Hematopoietic multipotent progenitor cell treated with erythropoietin and hydrocortisone succinate and interleukin-3 and kit ligand, for 17 days (in vitro differentiated cells): ENCODE measurements around the gene CNTF.

Experiments
- DNase-seq: peaks from one replicate; pipeline ENCODE4 v3.0.0-alpha.2; 2015; ENCODE audit warnings: low spot score

The CNTF gene

DNA sequence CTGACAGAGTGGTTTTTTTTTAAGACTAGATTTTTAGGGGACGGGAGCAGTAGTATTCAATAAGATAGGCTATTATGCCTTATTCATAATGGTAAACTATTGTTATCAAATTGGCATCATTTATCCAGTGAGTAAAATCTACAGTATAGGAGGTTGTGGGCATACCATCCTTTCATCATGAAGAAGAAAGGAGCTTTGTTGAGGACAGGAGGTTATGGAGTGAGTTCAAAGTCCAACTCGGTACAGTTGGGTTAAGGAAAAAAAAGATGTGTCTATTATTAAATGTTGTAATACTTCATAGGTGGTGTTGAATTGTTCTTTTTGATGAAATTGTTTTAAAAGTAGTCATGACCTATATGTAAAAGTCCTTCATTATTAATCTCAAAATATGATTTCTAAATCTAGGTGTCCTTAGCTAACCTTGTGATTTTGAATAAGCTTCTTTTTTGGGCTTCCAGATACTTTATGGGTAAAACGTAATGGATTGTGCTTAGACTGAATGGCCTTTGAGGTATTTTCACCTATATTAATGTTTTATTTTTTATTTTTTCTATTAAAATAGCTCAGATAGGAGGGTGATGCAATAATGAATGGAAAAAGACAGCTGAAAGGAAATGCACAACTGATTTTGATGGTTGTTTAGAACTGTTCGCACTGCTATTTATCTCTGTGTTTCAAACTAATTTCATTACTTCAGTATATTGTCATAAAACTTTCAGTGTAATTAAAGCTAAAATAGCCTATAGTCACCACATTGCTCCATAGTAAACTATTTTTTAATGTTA, 15.3 kb upstream of the CNTF start:
- DNase-seq = no peak

- DNase-seq = no peak
Observed at GRCh38 chr11:58608331-58608730, 14.1 kb upstream of the CNTF start.

DNA sequence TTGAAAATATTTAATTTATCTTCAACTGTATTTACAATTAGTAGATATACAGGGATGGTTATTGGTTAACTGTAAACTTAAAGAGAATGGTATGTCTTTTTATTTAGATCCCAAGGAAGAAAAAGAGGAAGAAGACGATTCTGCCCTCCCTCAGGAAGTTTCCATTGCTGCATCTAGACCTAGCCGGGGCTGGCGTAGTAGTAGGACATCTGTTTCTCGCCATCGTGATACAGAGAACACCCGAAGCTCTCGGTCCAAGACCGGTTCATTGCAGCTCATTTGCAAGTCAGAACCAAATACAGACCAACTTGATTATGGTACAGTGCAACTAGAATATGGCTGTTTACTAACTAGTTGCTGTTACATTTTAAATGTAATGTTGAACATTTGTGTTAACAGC, 12.7 kb upstream of the CNTF start:
- no peak for DNase-seq

DNA sequence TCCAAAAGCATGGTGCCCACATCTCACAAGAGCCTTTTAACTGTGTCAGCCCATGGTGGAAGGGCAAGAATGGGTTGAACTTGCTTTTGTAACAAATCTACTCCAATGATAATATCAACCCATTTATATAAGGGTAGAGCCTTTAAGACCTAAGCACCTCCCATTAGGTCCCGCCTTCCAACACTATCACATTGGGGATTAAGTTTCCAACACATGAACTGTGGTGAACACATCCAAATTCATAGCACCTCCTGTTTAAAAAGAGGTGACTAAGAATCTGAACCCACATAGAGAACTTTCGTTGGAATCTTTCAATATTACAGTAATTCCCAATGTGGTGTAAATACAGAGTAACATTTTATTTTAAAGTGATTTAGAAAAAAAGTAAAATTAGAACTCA, 9.2 kb upstream of the CNTF start:
- DNase-seq = no peak

DNA sequence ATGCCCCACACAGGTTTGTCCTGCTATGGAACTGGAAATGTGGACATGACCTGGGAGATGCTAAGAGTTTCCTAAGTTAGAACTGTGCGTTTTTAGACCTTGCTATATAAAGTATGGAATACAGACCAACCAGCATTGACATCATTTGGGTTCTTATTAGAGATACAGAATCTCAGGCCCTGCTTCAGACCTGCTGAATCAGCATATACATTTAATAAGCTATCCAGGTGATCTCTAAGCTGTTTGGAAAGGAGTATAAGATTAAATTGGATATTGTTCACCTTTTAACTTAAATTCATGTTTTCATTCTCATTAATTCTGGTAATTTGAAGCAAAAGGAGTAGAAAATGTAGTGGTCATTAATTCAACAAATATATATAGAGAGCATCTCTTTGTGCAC, 6.9 kb upstream of the CNTF start:
- no peak for DNase-seq

DNA sequence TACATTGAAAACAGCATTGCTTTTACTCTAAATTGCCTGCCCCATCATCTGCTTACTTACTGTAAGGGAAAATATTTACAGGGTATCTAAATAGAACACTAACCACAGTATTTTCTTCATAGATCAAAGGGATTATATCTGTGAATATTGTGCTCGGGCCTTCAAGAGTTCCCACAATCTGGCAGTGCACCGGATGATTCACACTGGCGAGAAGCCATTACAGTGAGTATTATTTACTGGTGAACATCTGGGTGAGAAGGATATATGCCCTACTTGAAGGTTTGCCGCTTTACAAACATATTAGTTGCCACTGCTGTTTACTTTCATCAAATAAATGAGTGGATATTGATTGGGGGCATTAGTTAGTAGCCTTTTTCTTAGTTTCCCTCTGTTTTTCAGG, 5.9 kb upstream of the CNTF start:
- peak; percentile 76 for DNase-seq

DNA sequence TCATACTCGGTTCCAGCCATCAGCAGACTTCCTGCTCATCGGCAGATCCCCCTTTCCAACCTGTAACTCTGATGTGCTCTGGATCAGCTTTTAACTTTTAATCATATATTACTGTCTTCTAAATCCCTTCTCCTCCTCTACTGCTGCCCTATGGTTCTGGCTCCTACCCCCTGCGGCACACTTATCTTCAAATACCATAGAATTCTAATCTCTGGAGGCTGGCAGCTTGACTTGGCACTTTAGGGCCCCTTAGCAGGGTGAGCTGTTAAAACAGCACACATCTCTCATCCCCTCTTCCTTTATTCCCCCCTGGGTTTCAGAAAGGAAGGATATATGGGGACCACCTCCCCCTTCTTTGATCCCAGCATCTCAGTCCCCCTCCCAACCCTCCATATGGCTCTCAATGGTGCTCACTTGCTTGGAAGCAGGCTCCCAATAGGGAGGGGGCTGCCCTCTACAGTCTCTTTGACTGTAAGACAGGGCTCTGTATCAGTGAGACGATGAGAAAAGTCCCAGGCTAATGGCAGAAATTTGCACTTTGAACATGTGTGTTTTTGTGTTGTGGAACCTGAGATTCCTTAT, 4.4 kb upstream of the CNTF start:
- peak; percentile 59 for DNase-seq

- no peak for DNase-seq
Observed at GRCh38 chr11:58621586-58622262, 741 bp upstream of the CNTF start.

DNA sequence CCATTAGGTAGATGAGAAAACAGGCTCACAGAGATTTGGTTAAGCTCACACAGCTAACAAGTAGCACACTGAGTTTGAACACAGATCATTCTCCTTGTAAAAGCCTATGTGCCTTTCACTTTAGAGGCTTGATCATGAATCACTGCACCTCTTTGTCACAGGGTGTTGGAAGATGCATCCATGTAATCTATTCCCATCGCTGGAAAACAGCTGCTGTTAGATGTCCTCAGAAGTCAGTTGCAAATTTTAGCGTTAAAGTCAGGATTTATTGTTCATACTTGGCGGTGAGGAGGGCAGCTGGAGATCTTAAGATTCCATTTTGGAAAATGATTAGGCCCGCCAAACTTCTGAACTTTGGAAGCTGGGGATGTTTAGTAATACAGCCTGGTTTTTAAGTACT, 2.6 kb downstream of the CNTF start:
- no peak for DNase-seq

DNA sequence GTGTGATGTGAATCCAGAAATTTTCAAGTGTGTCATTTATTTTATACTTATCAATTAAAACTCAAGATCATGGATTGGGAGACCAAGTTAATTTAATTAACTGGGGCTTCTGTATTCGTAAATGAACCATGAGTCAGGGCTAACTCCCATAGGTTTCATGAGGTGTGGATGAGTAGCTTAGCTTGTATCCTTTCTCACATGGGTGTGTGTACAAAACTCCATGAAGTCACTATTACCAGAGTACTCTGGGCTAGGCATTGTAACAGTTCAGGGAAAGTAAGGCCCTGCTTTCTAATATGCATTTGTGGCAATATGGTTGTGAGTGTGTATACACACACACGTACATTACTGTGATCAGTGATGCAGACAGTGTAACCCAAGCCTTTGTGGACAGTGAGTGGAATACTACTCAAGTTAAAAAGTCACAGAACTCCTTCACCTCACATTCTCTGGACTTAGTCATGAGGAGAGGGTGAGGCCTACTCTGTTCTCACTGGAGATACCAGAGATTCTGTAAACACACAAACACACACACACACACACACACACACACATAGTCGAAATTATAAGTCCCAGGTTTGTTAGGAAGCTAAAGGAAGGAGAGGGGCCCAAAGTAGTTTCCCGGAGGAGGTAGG, 3.5 kb downstream of the CNTF start:
- no peak for DNase-seq

GRCh38 chr11:58626934-58627483, 4.5 kb downstream of the CNTF start:
- DNase-seq = no peak

DNA sequence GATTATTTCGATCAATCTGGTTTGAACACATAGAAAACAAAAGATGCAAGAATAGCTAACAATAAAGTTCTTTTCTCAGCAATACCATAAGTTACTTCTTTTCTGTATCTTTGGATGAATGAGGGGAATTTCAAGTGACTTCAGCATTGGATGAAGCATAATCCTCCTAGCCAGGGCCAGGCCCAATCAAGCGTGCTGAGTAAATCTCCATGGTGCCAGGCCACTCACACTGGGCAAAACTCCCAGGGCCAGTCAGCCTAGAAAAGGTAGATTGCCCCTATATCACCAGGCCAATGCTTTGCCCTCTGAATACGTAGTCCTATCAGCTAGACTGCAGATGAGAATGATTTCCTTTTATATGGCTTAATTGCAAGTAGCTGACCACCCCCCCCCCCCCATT, 6.0 kb downstream of the CNTF start:
- DNase-seq = peak; percentile 34

- peak; percentile 73 for DNase-seq
Observed at GRCh38 chr11:58629857-58630256, 7.4 kb downstream of the CNTF start.

GRCh38 chr11:58631378-58631777, 8.9 kb downstream of the CNTF start:
- DNase-seq = no peak

DNA sequence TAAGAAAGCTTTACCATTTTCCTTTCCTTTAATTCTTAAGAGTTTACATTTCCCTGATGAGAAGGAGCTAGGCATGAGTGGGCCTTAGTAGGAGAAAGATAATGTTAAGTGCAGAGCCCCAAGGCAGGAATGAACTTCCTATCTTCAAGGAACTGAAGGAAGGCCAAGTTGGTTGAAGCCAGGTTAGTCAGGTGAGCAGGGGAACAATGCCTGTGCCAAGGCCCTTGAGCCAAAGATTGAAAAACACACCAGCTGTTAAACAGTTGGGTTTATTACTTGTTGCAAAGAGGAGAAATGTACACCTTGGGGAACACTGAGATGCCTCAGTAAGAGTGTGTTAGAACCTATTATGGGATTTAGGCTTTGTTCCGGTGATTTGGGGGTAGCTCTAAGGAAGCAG, 10.0 kb downstream of the CNTF start:
- no peak for DNase-seq

GRCh38 chr11:58636587-58636986, 14.1 kb downstream of the CNTF start:
- DNase-seq = no peak

- DNase-seq = no peak
Observed at GRCh38 chr11:58637371-58637770, 14.9 kb downstream of the CNTF start.

DNA sequence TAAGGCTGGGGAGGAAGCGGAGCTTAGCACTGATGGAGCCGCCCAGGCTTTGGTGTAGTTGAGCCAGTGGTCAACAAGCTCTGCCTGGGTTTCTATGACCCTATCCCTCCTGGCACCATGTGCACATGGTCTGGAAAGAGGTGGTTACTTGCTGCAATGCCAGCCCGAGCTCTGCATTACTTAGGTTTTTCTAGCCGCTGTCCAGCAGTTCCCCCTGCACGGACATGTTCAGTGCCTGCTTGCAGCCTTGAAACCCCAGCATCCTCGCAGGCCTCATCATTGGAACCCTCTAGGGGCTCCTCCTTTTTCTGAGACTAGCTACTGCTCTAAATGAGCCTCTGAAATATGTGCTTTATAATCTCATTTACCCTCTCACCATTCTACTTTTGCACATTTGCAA, 16.6 kb downstream of the CNTF start:
- no peak for DNase-seq

- no peak for DNase-seq
Observed at GRCh38 chr11:58639669-58640068, 17.2 kb downstream of the CNTF start.

- no peak for DNase-seq
Observed at GRCh38 chr11:58640386-58641023, 18.0 kb downstream of the CNTF start.

DNA sequence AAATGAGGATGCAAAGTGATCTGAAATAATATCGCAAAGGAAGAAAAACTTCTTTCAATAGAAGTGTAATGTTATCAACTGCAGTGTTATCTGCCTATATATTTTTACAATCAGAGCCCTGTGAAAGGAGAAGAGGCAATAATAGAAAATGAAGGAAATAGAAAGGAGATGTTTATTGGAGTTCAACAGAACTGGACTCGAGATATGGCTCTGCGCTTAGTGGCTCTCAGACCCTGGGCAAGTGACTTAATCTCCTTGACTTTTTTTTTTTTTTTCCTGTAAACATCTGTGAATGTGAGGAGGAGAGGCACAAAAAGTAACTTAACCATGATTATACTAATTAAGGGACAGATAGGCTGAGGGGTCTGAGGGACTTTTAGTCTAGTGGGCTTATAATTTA, 18.9 kb downstream of the CNTF start:
- DNase-seq = no peak
